A673 (cell line): ENCODE results near the gene RPS6KA6. TPM values are rescaled to one million over a fixed set of nuclear protein-coding genes. Genes with fewer than 3 reads are reported as not detected.

Experiments
- BruUV-seq: library from RNA; stranded (reverse); fragments of 400-500 nt; replicated peaks from 2 replicates; lab custom pipeline; 2021; lab: Mats Ljungman, UMichigan
- CTCF ChIA-PET: fragments of 300-600 bp; sonication (Branson Sonifier 250); formaldehyde crosslinking; loops from one replicate; lab custom pipeline; 2022; ENCODE audit warnings: antibody characterized with exemption; lab: Charles Lee
- POLR2A ChIA-PET: fragments of 300-600 bp; sonication (Branson Sonifier 250); formaldehyde crosslinking; loops from one replicate; lab custom pipeline; 2022; ENCODE audit warnings: antibody characterized with exemption; ENCODE audit not compliant: low non-redundant PET; lab: Charles Lee
- DNase-seq: peaks from one replicate; pipeline ENCODE4 v3.0.0-alpha.2; 2015; ENCODE audit warnings: low spot score
- H3K27ac ChIP-seq: fragments of 200-600 bp; sonication (generic); 2 replicates; pipeline ENCODE4 v1.5.1; 2016; ENCODE audit warnings: mixed run types, low read depth, mild to moderate bottlenecking, mixed read lengths, antibody characterized with exemption, low read length; ENCODE audit not compliant: poor library complexity, severe bottlenecking
- H3K27me3 ChIP-seq: fragments of 200-600 bp; sonication (generic); replicated peaks from 2 replicates; pipeline ENCODE4 v1.6.1; 2017; ENCODE audit warnings: mixed run types, low read depth, mild to moderate bottlenecking, mixed read lengths, antibody characterized with exemption, low read length; ENCODE audit not compliant: insufficient read depth, poor library complexity
- H3K36me3 ChIP-seq: fragments of 200-600 bp; sonication (generic); 2 replicates; pipeline ENCODE4 v1.6.1; 2016; ENCODE audit warnings: mixed run types, mild to moderate bottlenecking, mixed read lengths, antibody characterized with exemption, low read length; ENCODE audit not compliant: insufficient read depth, poor library complexity, severe bottlenecking
- H3K4me1 ChIP-seq: fragments of 200-600 bp; sonication (generic); 2 replicates; pipeline ENCODE4 v1.6.1; 2017; ENCODE audit warnings: mixed run types, mild to moderate bottlenecking, mixed read lengths, antibody characterized with exemption, low read length; ENCODE audit not compliant: insufficient read depth, poor library complexity, severe bottlenecking
- H3K4me3 ChIP-seq: fragments of 200-600 bp; sonication (generic); 2 replicates; pipeline ENCODE4 v1.5.1; 2016; ENCODE audit warnings: low read depth, mixed run types, mild to moderate bottlenecking, mixed read lengths, low read length; ENCODE audit not compliant: poor library complexity, severe bottlenecking
- H3K9me3 ChIP-seq: fragments of 200-600 bp; sonication (generic); 2 replicates; pipeline ENCODE4 v1.6.1; 2016; ENCODE audit warnings: mixed run types, low read depth, mild to moderate bottlenecking, mixed read lengths, antibody characterized with exemption, low read length; ENCODE audit not compliant: poor library complexity, severe bottlenecking
- CTCF ChIP-seq: fragments of 300-800, 200-600 bp; sonication (generic); conservative IDR thresholded peaks from 2 replicates; pipeline ENCODE4 v1.5.1; 2017; ENCODE audit warnings: low read depth, mild to moderate bottlenecking, antibody characterized with exemption, low read length, moderate library complexity, mixed read lengths
- EZH2 ChIP-seq: fragments of 200-600 bp; sonication (generic); IDR thresholded peaks from 2 replicates; pipeline ENCODE4 v1.6.1; 2017; ENCODE audit warnings: borderline replicate concordance, low read depth, mild to moderate bottlenecking, mixed read lengths, antibody characterized with exemption, low read length; ENCODE audit not compliant: poor library complexity, severe bottlenecking
- intact Hi-C: fragments of 100-400 bp; cut with micrococcal nuclease; formaldehyde crosslinking; loops from one replicate; pipeline ENCODE4 v1.10.0; 2022; ENCODE audit not compliant: unreplicated experiment
- total RNA-seq: library from RNA; stranded (reverse); gene quantifications from 2 replicates; pipeline ENCODE4 v1.2.3, GENCODE V29; 2021

The RPS6KA6 gene
- total RNA-seq, 1 experiment from 2014 or later: not detected

- Histone ChIP-seq H3K36me3 (no peaks in the 10 kb centered on the region), H3K4me1 (no peaks in the 10 kb centered on the region), H3K9me3 (peaks cover 6% of the 10 kb centered on the region), H3K27me3 (no peaks in the 10 kb centered on the region), H3K27ac (no peak overlapping the region), H3K4me3 (no peak overlapping the region)
- DNase-seq: no peak
- no peak for TF ChIP-seq CTCF
- TF ChIP-seq EZH2: no peak
- intact Hi-C loops: no loop called here
- POLR2A ChIA-PET: no interaction called here
- CTCF ChIA-PET: no interaction called here
- BruUV-seq: no TSS peak
These were observed 43.7 kb downstream of the RPS6KA6 start for GRCh38 chrX:84144281-84144680.

- ChIA-PET POLR2A (no interaction called here), CTCF (no interaction called here)
- intact Hi-C loops: no loop called here
- no peaks in the 10 kb centered on the region for H3K27me3 ChIP-seq
- H3K27ac ChIP-seq: no peak overlapping the region
- no peak for DNase-seq
- no peaks in the 10 kb centered on the region for H3K36me3 ChIP-seq
- TF ChIP-seq EZH2: no peak
- no peak for TF ChIP-seq CTCF
- BruUV-seq: no TSS peak
- H3K4me1 ChIP-seq: no peaks in the 10 kb centered on the region
- H3K9me3 ChIP-seq: peaks cover 12% of the 10 kb centered on the region
- H3K4me3 ChIP-seq: no peak overlapping the region
These were observed 55.0 kb downstream of the RPS6KA6 start for GRCh38 chrX:84133023-84133422.

GRCh38 chrX:84123585-84123984 is 64.4 kb downstream of the RPS6KA6 start:
- no peaks in the 10 kb centered on the region for H3K36me3 ChIP-seq
- H3K9me3 ChIP-seq: peaks cover 12% of the 10 kb centered on the region
- H3K4me1 ChIP-seq: no peaks in the 10 kb centered on the region
- H3K27ac ChIP-seq: no peak overlapping the region
- CTCF ChIA-PET: no interaction called here
- no peaks in the 10 kb centered on the region for H3K27me3 ChIP-seq
- BruUV-seq: no TSS peak
- TF ChIP-seq CTCF (no peak), EZH2 (no peak)
- intact Hi-C loops: no loop called here
- POLR2A ChIA-PET: no interaction called here
- no peak for DNase-seq
- no peak overlapping the region for H3K4me3 ChIP-seq
